HG03159 (cell line): ENCODE data around the gene SPHK2.

Source experiments
- ATAC-seq: cut with Tn5 transposase; IDR thresholded peaks from one replicate; pipeline ENCODE4 v1.9.1; 2021; ENCODE audit warnings: mild to moderate bottlenecking, moderate library complexity; ENCODE audit not compliant: unreplicated experiment

The SPHK2 gene

DNA sequence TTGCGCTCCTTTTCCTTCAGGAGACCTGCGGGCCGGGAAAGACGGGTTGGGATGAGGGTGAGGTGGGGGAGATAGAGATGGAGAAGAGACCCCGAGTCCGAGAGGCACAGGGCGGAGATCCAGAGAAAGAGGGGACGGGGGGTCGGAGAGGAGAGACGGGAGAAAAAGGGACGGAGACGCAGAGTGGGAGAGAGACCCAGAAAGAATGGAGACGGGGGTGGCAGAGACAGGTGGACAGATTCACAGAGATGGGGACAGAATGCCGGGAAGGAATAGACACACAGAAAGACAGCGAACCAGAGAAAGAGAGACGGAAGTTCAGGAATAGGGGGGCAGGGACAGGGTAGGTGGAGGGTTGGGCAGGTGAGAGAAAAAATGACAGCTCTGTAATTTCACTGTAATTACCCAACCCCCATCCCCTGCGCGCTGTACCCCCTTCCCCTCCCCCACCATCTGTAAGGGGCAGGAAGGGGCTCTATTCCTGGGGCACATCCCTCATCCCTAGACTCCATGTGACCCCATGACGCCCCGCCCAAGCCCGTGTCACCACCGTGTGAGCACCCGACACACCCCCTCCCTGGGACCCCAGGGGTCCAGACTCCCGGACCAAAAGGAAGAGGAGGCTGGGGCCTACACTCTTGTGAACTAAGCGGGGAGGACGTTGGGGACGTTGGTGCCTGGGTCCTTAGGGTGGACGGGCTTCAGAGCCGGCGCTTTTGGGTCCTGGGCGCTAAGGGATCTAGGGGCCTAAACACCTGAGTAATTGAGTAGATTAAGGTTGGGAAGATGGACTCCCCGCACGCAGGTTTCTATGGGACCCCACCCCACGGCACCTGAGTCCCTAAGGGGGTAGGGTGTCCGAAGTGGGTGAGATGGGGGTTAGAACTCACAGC is 16.9 kb downstream of the SPHK2 start:
- no peak for ATAC-seq

DNA sequence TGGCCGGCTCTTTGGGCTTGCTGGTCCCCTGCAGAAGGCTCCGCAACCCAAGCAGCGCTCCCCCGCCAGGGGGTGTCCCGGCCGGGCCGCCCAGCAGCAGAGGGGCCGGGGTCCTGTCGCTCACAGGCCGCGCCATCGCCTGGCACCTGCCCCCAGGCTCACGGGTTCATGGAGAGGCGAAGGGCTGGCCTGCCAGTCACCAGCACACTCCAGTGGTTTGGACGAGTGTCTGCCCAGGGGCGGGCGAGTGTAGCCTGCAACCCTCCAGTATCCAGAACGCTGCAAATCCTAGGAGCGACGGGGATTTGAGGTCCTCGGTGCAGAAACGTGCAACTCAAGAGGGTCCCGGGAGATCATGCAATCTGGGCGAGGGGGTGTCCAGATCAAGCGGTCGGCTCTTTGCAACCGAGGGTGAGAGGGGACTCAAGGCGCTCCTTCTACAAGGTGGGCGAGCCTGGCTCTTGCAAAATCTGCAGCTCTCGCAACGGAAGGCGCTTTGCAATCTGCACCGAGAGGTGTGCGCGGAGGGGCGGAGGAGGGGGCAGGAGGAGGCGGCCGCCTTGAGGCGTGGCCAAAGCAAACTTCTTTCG is 17.6 kb downstream of the SPHK2 start, which contains the start of gene DBP:
Gene DBP, minus strand, starts transcription at position 521 of the 590 bp plus-strand sequence. Its CDS starts 385 bp downstream, at position 136.
- no peak for ATAC-seq

DNA sequence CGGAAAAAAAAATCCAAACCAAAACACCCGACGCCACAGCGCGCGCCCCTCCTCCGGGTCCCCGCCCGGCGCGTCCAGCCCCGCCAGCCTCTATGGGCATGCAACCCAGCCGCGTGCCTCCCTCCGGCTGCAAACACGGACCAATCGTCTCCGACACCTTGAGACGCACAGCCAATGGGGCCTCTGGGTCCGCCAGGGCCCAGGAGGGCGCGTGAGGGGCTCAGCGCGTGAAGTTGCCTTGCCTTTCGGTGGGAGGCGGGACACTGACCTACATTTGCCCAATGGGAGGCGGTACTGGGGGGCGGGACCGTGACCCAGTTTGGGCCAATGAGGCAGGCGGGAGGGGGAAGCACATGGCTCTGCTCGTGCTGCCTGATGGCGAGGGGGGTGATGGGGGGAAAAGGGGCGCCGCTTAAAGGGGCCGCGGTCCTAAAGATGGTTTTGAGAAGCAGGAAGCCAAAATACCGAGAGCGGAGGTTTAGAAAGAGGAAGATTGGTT is 18.2 kb downstream of the SPHK2 start:
- ATAC-seq = peak; percentile 60

- peak; percentile 20 for ATAC-seq
These were observed 18.9 kb downstream of the SPHK2 start for GRCh38 chr19:48637948-48638830.

GRCh38 chr19:48638831-48639381 is 19.6 kb downstream of the SPHK2 start:
- ATAC-seq = no peak

DNA sequence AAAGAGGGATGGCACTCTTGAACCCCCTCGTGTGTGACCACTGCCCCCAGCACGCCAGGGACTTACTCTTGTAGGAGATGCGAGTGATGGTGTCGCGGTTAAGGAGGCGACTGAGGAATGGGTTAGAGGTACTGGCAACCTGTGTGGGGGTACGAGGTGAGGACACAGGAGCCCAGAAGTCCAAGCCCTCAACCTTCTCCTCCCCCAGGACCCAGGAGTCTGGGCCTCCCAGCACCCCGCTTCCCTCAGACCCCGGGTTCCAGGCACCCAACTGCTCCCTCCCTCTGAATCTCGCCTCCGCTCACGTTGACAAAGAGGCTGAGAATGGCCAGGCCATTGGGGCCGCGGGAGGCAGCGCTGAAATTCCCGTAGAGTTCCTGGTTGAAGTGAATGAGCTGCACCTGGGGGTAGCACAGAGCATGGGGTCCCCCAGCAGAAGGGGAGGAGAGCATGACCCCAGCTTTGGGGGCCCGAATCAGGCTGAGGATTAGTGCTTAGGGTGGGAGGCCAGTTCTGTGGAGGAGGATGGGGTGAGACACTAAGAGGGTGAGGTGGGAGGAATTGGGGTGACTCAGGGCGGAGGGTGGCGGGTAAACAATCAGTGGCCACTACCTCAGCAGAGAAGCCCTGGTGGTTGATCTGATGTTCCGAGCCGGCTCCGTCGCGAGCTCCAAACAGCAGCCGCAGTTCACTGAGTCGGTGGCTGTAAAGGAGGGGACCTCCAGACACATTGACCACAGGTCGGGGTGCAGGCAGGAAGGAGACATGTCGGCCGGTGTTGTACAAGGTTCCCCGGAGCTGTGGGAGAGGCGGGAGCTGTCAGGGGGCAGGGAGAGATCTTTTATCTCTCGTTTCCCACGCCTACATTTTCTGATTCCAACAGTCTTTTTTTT is 20.4 kb downstream of the SPHK2 start:
- no peak for ATAC-seq

DNA sequence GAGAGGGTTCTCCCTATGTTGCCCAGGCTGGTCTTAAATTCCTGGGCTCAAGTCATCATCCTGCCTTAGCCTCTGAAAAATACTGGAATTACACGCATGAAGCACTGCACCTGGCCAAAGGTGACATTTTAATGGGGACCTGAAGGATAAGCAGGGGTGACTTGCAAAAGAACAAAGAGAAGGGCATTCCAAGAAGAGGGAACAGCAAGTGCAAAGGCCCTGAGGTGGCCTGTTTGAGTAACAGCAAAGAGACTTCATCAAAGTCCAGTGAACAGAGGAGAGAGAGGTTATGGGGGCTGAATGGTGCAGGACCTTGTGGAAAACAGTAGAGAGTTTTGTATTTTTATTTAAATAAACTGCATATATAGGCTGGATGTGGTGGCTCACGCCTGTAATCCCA is 22.5 kb downstream of the SPHK2 start:
- no peak for ATAC-seq

GRCh38 chr19:48642862-48643261 is 23.6 kb downstream of the SPHK2 start:
- ATAC-seq = no peak

- ATAC-seq = no peak
These were observed 25.0 kb downstream of the SPHK2 start for GRCh38 chr19:48644355-48644754.

- peak; percentile 52 for ATAC-seq
These were observed 25.7 kb downstream of the SPHK2 start for GRCh38 chr19:48644839-48645619.

DNA sequence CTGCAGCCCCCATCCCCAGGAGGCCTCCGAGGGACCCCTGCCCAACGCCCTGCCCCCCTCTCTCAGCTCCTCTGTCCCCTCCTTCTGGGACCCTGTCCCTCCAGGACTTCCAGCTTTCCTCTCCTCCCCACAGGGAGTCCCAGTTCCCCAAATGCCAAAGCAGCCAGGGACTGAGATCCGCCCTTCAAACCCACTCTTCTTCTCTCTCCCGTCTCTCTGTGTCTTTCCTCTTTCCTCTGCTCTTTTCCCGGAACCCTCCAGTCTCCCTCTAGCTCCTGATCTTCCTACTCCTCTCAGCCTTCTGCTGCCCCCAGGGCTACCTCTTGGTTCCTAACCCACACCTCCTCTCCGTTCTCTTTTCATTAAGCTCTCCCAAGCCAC is 26.3 kb downstream of the SPHK2 start:
- ATAC-seq = no peak

GRCh38 chr19:48646001-48646721 is 26.9 kb downstream of the SPHK2 start, which contains the start of gene CA11:
Gene CA11 (minus strand): TSS chr19:48646187. CDS start chr19:48645632, 555 bp downstream.
- peak; percentile 61 for ATAC-seq

DNA sequence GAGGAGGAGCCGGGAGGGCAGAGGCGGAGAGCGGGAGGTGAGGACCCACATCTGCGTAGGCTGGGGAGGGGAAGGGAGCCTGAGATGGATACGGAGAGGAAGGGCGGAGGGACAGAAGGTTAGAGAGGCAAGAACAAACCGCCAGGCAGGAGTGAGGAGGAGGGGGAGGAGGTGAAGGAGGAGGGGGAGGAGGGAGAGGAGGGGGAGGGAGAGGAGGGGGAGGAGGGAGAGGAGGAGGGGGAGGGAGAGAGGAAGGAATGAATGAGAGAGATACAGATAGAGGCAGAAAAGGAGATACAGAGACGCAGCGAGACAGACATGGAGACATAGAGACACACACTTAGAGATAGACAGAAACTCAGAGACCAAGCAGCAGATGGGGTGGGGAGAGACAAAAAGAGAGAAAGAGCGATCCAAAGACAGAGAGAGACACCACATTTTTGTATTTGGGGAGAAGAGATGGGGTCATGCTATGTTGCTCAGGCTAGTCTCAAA is 27.5 kb downstream of the SPHK2 start:
- ATAC-seq = no peak

- no peak for ATAC-seq
These were observed 28.8 kb downstream of the SPHK2 start for GRCh38 chr19:48648134-48648533.

- ATAC-seq = no peak
These were observed 31.8 kb downstream of the SPHK2 start for GRCh38 chr19:48650974-48651682.

DNA sequence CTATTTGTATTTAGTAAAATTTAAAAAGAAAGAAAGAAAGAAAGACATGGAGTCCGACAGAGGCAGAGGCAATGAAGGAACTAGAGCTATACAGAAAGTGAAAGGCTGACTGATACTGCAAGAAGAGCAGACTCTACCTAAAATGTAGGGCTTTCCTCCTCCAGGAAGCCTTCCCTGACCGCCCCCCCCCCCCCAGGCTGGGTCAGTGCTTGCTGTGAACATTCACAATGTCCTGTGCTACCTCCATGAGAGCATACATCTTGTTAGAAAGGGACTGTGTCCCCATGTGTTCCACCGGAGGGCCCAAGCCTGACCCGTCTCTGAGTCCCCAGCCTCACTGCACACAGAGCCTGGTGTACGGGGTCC is 32.4 kb downstream of the SPHK2 start:
- no peak for ATAC-seq

GRCh38 chr19:48654299-48655059 is 35.2 kb downstream of the SPHK2 start:
- ATAC-seq = no peak
